GM21717 (cell line): ENCODE data around the gene SLC1A4.
"Not testable (repeated sequence)": the region's sequence is repeated elsewhere in the genome, so short reads cannot be mapped to it uniquely, and the experiment has no call there.

Source experiments
- ATAC-seq: cut with Tn5 transposase; IDR thresholded peaks from one replicate; pipeline ENCODE4 v1.9.1; 2021; ENCODE audit warnings: mild to moderate bottlenecking, moderate library complexity; ENCODE audit not compliant: unreplicated experiment

Gene SLC1A4

DNA sequence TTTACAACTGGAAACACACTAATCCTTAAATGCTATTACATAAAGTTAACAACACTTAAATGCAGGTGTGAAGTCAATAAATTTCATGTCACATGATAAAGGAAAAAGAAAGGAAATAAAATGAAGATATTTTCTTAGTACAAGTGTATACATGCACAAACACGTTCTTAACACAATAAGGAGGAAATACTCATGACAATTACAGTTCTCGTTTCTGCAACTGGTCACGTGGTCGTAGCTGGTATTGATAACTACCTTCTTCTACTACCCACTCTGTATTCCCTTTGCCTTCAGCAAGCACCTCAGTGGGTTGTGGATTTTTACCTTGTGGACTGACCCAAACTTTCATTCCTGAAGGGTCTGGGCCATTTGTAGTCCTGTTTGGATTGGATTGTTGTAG lies 26.1 kb upstream of the SLC1A4 start:
- not testable (repeated sequence) for ATAC-seq

DNA sequence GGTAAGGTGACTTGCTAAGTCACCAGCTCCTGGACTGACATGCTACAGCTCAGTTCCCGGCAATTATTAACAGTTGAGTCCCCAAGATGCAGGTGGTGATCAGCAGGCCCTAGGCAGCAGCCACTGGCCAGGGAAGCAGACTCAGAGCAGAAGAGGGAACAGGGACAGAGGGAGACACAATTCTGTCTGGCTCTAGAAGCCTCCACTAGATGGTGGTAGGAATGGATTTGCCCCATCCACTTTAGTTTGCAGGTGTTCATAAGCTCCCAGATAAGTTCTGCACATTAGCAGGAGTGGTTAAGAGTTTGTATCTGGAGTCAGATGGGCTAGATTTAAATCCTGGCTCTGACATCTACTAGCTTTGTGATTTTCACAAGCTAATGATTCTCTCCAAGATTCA lies 25.5 kb upstream of the SLC1A4 start:
- ATAC-seq: no peak

DNA sequence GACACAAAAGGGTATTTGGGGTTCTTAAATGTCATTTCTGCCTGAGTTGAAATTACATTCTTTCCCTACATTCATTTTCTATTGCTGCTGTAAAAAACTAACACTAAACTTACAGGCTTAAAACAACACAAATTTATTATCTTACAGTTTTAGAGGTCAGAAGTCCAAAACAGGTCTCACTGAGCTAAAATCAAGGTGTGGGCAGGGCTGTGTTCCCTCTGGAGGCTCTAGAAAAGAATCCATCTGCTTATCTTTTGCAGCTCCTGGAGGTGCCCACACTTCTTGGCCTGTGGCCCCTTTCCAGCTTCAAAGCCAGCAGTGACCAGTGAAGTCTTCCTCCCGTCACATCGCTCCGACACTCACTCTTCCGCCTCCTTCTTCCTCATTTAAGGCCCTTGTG lies 23.2 kb upstream of the SLC1A4 start:
- no peak for ATAC-seq

DNA sequence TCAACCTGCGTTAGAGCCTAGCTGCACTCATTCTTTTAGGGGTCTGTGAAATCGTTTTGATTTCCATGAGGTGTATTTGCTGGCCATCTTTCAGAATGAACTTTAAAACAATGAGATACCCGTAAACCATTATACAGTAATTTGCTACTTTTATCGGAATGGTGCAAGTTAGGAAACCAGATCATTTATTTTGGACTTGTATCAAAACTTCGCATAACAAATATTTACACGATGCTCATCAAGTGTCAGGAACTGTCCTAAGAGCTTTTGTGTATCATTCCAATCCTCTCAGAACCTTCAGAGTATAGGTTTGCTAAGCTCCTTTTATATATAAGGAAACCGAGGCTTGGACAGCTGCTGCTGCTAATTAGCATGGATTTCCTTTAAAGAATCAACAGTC lies 22.4 kb upstream of the SLC1A4 start:
- no peak for ATAC-seq

DNA sequence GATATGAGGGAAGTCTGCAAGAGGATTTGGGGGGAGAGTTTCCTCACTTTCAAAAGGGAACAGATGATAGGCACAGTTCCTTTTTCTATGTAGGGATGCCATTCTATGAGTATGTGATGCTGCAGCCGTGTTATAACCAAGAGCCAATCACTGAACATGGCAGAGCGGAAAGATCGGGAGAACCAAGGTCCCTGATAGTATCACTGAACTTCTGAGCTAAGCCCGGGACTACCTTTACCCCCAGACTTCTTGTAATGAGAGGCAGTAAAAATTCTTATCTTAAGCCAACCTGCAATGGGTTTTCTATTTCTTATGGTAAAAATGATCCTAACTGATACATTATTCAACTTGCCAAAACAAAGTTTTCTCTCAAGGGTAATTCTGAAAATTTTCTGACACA lies 21.6 kb upstream of the SLC1A4 start:
- no peak for ATAC-seq

DNA sequence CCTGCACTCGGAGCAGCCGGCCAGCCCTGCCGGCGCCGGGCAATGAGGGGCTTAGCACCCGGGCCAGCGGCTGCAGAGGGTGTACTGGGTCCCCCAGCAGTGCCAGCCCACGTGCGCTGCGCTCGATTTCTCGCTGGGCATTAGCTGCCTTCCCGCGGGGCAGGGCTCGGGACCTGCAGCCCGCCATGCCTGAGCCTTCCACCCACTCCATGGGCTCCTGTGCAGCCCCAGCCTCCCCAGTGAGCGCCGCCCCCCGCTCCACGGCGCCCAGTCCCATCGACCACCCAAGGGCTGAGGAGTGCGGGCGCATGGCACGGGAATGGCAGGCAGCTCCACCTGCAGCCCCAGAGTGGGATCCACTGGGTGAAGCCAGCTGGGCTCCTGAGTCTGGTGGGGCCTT lies 20.1 kb upstream of the SLC1A4 start:
- not testable (repeated sequence) for ATAC-seq

DNA sequence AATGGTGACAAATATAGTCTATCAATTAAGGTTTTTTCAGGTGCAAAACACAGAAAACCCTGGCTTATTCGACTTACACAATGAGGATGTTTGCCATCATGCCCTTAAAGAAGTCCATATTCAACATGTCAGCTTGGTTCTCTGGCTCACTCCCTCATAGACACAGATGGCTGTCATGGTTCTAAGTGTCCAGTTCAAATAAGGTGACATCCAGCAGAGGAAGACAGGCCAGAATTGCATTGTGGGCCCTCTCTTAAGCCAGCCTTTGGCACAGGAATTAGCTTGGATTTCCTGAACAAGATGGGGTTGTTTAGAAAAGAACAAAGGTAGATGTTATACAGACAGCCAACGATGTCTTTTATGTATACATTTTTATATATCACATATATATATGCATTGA lies 18.7 kb upstream of the SLC1A4 start:
- no peak for ATAC-seq

DNA sequence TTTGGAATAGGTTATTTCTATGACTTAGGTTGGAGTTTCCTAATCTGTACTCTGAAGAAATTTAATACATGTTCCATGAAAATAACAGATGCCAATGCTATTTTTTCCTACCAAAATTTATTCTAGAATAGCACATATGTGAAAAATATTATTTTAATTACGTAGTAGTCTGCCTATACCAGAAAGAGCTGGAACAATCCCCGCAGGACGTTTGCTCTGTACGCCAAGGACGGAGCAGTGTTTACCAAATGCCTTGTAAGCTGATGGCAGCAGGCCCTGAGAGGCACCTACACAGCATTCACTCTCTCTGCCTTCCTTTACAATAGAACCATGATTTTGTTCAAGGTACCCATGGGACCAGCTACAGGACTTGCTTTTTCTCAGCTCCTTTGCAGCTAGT lies 16.8 kb upstream of the SLC1A4 start:
- ATAC-seq: no peak

DNA sequence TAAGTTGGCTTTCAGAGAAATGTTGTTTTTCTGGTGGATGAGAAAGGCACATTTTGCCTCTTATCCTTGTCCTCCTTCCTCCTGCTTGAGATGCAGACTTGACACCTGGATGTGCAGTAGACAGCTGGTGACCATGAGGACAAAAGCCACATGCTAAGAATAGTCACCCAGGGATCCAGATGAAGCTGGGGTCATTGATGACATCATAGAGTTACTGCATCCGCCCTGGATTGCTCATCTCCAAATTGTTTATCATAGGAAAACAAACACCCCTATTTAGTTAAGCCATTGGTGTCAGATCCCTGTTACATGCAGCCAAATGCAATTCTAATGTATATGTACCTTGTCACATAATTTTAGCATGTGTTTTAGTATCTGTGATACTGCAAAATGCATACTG lies 16.3 kb upstream of the SLC1A4 start:
- no peak for ATAC-seq

DNA sequence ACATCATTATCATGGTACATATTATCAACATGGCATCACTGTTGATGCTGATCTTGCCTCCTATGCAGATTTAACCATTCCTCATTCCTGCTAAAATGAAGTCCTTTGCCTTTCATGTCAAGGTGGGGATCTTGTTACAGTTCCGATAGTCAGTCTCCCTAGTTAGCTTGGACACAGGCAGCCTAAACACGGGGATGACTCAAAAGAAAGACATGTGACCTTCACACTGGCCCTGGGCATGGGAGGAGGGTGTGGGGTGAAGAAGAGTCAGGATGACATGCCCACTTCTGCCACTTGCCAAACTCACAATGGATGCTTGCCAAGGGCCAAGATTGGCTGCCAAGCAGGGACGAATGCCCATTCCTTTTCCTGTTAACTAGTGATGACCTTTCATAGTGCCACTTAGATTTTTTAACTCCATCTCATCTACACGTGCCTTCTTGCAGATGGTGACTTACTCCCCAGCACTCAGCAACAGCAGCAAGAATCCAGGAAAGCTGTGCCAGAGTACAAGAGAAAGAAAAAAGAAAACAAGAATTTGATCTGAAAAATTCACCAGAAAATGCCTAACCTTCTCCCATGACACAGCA lies 13.9 kb upstream of the SLC1A4 start:
- ATAC-seq: no peak

DNA sequence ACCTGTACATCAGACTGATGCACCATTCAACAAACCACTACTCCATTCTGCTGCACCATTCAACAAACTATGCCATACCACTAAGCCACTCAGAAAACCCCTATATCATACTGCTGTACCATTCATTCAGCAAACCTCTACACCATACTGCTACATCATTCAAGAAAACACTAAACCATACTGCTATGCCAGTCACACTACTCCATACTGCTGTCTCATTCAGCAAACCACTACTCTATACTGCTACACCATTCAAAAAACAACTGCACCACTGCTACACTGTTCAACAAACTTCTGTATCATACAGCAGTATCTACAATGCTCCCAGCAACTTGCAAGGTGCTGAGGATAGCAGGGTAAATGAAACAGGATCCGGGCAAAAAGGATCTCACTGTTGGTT lies 12.9 kb upstream of the SLC1A4 start:
- ATAC-seq: no peak

DNA sequence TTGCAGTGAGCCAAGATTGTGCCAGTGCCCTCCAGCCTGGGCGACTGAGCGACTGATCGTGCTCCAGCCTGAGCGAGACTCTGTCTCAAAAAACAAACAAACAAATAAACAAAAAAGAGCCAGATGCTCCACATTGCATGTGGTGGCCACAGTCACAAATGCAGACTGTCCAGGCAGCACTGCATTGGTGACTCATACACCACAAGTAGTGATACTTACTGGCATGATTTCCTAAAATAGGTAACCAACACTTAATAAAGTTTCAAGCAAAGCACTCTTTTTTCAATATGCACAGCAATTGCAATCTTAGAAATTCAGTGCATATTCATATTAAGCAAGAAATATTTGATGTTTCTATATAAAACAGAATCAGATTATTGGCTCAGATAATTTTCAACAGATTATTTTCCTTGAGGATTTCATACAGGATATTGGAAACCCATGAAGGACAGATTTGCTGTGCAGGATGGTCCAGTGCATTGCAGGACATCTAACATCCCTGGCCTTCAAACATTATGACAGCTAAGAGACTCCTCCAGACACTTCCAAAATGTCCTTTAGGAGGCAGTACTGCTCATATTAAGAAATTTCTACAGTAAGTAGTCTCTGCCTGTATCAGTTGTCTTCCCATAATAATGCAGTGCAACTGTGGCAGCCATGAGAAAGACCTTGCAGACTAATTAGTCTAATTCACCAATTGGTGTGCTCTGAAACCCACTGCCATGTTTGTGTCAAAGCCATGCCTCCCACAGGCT lies 10.5 kb upstream of the SLC1A4 start:
- no peak for ATAC-seq

DNA sequence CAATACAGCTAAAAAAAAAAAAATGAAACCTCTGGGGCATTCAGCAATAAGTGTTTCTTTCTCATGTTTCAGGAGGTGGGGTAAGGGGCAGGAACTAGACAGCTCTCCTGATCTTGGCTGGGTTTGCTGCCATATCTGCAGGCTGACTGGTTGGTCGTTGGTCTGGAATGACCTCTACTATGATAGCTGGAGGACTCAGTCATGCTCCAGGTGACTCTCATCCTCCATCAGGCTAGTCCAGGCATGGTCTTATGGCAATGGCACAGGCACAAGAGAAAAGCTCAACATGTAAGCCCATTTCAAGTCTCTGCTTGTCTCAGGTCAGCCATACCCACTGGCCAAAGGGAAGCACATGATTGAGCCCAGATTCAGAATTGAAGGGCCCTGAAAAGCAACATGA lies 9.5 kb upstream of the SLC1A4 start:
- no peak for ATAC-seq

DNA sequence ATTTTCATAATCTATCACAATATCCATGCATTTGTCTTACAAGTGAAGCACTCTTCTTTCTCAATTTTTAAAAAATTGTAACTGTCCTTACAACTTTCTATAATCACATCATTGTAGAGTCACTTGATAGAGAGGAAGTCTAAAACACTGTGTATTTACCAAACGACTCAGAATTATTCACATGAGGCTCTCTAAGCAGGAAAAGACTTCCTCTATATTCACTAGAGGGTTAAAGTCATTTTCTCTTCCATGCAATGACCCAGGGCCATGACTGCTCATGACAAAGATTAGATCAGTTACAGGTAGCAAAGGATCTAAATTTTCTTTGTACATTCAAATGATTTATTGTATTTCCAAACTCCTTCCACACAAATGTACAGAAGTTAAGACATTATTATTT lies 9.0 kb upstream of the SLC1A4 start:
- no peak for ATAC-seq

DNA sequence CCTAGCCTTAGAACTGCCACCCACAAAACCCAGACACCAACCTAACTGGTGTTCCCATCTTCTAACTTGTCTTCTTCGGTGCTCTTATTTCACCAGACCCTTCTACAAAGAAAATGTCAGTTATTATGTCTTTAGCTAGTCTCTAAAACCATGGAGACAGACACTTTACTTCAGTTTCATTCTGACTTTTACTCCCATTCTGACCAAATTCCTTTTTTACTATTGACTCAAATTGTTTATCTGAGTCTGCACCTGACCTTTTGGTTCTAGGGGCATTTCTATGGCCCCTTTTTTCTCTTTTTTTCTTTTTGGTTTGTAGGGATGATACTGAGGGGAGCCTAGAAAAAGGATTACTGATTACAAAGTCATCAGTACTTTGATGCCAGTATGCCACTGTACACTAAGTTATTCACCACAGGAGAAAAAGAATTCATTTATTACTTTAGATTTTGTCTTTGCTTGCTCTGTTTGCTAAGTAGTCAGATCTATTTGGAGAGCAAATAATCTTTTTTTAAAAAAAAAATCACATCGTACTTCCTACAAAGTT lies 6.8 kb upstream of the SLC1A4 start:
- no peak for ATAC-seq

DNA sequence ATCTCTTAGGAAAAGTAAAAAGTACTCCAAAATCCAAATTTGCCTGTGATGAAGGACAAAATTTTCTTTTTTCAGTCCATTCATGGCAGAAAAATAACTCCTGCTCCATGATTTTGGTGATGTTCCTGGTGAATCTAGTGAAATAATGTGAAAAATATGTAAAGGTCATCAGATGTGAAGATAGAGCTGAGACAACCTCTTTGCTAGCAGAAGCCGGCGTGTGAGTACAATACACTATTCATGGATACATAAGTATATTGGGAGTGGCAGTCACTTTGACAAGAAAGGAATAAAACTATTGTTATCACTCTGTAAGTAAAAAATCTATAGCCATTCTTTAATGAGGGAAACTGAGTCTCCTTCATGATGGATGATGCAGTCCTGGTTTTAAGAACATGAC lies 6.3 kb upstream of the SLC1A4 start:
- ATAC-seq: no peak

DNA sequence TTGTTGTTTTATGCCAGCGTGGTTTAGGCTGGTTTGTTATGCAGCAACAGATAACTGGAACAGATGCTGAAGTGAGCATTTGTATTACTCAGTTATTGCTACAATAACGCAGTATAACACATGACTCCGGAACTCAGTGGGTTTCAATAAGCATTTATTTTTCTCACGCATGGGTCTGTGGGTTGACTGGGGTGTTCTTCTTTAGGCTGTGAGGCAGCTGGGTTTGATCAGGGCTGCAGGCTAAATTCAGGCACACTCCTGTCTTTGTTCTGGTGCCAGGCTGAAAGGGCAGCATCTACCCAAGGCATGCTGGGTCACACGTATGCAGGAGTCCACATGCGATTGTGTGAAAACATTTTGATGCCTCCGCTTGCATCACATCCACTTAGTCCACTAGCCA lies 3.8 kb upstream of the SLC1A4 start:
- no peak for ATAC-seq

DNA sequence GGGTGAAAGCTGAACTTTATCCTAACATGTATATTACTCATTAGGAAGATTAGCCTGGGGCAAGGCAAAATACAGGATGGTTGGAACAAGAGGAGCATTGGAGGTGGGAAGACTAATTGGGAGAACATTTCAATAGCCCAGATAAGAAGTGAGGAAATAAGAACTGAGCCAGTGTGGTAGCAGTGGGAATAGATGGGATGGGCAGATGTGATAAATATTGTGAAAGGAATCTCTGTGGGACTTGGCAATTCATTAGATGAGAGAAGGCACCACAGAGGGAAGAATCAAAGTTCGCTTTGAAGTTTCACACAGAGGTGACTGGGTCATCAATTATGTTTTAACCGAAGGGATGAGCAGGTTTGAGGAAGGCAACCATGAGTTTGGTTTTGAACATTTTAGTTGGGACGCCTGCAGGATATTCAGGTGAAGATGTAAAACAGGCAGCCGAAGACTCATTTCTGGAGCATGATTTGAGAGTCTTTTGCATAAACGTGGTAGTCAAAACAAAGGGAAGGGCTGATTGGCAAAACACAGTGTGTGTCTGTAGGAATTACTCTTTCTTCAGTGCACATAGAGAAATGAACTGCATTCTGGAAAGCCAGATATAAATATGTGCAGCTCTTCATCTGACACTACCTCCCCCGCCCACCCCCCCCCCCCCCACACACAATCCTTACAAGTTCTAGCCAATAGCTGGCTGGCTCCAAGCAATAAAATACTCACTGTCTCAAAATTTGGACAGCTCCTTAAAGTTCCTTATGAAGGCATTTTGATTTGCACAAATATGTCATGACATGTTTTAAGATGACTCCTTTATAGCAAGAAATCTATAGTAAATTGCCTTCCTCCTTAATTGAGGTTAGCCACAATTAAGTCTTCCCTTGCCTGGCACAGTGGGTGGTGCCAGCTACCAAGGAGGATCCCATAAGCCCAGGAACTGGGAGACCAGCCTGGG lies 1.9 kb upstream of the SLC1A4 start:
- no peak for ATAC-seq

DNA sequence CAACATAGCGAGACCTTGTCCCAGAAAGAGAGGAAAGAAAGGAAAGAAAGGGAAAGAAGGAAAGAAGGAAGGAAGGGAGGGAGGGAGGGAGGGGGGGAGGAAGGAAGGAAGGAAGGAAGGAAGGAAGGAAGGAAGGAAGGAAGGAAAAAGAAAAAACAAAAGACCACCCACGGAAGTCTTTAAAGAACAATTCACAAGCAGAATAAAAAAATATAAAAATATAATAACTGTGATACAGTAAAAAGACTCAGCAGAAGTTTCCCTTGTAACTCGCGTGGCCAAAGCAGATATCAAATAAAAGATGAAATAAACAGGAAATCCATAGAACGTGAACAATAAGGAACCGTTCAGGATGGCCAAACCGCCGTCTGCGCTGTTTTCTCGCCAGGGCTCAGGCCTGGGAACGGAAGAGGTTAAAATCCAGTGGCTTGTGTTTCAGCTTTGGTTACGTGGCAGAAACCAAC lies 1.2 kb upstream of the SLC1A4 start:
- ATAC-seq: no peak

DNA sequence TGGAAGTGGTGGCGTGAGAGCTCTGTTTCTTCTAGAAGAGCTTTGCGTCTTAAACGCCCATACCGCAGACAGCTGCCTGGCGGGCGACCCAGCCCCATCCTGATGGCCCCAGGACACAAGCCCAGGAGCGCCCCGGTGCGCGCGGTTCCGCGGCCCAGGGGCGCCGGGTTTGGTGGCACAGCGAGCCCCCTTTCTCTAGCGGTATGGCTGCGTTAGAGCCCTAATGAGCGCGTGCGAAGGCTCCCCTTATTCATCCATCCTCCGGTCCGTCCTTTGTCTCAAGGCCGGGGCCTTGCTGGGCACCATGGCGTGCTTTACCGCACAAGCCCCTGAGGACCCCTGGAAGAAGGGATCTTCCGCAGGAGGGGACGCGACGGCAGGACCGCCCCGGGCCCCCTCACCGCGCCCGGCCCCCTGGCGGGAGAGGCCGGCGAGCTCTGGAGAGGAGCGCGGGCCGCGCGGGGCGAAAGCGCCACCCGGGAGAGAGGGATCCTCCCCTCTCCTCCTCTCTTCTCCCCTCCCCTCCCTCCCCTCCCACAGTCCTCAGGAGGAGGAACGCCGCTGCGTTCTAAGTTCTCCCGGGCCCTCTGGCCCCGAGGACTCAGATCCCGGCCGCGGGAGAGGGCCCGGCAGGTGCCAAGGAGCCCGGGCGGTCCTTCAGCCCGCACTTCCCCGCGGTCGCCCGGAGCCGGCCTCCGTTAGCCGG lies 626 bp upstream of the SLC1A4 start:
- ATAC-seq: peak; percentile 30
